Uterus (tissue), 2 donors: ENCODE measurements around the gene GNAL.

Experiments used
- POLR2A ChIP-seq, 2 donors: fragments of 450-650 bp; IDR thresholded peaks; one replicate each; pipeline ENCODE4 v1.6.1; 2016; ENCODE audit warnings: antibody characterized with exemption in 2 of 2, mild to moderate bottlenecking in 1 of 2, moderate library complexity in 1 of 2
- TF ChIP-seq, protein P1 (sequence below), 4 experiments: fragments of 200-600 bp in 2 of 4; fragments of 450-650 bp in 2 of 4; sonication (generic) in 2 of 4; IDR thresholded peaks; one replicate each; pipeline ENCODE4 v1.5.1; 2016 to 2019; ENCODE audit warnings: antibody characterized with exemption in 4 of 4, mild to moderate bottlenecking in 2 of 4, moderate library complexity in 1 of 4

DNA sequence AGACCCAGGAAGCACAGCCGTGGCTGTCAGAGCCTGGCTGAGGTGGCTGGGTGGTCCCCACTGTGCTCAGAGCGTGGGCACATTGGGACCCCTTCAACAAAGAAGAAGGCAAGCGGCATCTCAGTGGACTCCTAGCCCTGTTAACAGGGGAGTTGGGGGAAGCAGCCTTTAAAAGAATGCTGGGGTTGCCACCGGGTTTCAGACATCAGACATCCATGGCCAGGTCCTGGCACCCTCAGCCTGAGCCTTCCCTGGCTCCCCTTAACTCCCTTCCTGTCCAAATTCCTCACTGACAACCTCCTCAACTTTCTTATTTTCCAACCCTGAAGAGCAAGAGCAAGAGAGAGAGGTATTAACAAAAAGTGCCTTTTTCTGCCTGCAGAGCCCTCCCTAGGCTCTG lies 24.8 kb upstream of the GNAL start:
- TF ChIP-seq, protein P1, sequence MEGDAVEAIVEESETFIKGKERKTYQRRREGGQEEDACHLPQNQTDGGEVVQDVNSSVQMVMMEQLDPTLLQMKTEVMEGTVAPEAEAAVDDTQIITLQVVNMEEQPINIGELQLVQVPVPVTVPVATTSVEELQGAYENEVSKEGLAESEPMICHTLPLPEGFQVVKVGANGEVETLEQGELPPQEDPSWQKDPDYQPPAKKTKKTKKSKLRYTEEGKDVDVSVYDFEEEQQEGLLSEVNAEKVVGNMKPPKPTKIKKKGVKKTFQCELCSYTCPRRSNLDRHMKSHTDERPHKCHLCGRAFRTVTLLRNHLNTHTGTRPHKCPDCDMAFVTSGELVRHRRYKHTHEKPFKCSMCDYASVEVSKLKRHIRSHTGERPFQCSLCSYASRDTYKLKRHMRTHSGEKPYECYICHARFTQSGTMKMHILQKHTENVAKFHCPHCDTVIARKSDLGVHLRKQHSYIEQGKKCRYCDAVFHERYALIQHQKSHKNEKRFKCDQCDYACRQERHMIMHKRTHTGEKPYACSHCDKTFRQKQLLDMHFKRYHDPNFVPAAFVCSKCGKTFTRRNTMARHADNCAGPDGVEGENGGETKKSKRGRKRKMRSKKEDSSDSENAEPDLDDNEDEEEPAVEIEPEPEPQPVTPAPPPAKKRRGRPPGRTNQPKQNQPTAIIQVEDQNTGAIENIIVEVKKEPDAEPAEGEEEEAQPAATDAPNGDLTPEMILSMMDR (IDR thresholded peaks at IDR 0.05), result no peak
- no peak for TF ChIP-seq POLR2A (IDR thresholded peaks at IDR 0.05)
